Adrenal gland (tissue), 12 donors: ENCODE data around the gene FXYD4. TPM values are rescaled to one million over a fixed set of nuclear protein-coding genes. Genes with fewer than 3 reads are reported as not detected.
A peak's percentile ranks its signal among the peaks of the same experiment; 100 is the strongest.

ENCODE experiments used
- DNase-seq, 7 donors: peaks; one replicate each; pipeline ENCODE4 v3.0.0-alpha.2; 2019 to 2020
- H3K27ac ChIP-seq, 5 donors: fragments of 200-600 bp; sonication (generic) in 4 of 5; 1 replicate in 3 of 5; 2 replicates in 2 of 5; pipeline versions ENCODE4 v1.5.1 to v1.8.0; 2016 to 2020; ENCODE audit warnings: mild to moderate bottlenecking in 1 of 5
- H3K27me3 ChIP-seq: fragments of 200-600 bp; 2 replicates; pipeline ENCODE4 v1.8.0; 2021
- H3K36me3 ChIP-seq, 2 donors: fragments of 200-600 bp; replicated peaks in 1 of 2; 1 replicate in 1 of 2; 2 replicates in 1 of 2; pipeline versions ENCODE4 v1.5.1 to v1.8.0; 2018 to 2022
- H3K4me1 ChIP-seq, 2 donors: fragments of 200-600 bp; replicated peaks in 1 of 2; 1 replicate in 1 of 2; 2 replicates in 1 of 2; pipeline versions ENCODE4 v1.5.1 to v1.8.0; 2018 to 2021
- H3K4me3 ChIP-seq, 4 donors: fragments of 200-600 bp; sonication (generic) in 3 of 4; one replicate each; pipeline ENCODE4 v1.5.1; 2016 to 2018
- H3K9me3 ChIP-seq, 3 donors: fragments of 200-600 bp; sonication (generic) in 1 of 3; replicated peaks in 1 of 3; 1 replicate in 2 of 3; 2 replicates in 1 of 3; pipeline versions ENCODE4 v1.5.1 to v1.8.0; 2016 to 2021
- CTCF ChIP-seq, 6 experiments: fragments of 450-650 bp in 4 of 6; fragments of 200-600 bp in 2 of 6; sonication (generic) in 1 of 6; IDR thresholded peaks; 1 replicate in 5 of 6; 2 replicates in 1 of 6; pipeline versions ENCODE4 v1.5.1 to v1.8.0; 2016 to 2021; ENCODE audit warnings: antibody characterized with exemption in 6 of 6, mild to moderate bottlenecking in 2 of 6, moderate library complexity in 1 of 6
- POLR2A ChIP-seq, 2 donors: fragments of 450-650 bp; IDR thresholded peaks; one replicate each; pipeline ENCODE4 v1.6.1; 2017; ENCODE audit warnings: antibody characterized with exemption in 2 of 2, mild to moderate bottlenecking in 2 of 2, moderate library complexity in 1 of 2
- WGBS, 4 donors: extraction: QIAGEN DNeasy Blood & Tissue Kit in 2 of 4; methylation state at CpG; one replicate each; pipeline versions ENCODE4 v1.1.5 to v1.1.7; 2013 to 2017; 5-methylcytosine and 5-hydroxymethylcytosine counted together
- intact Hi-C, 2 donors: fragments of 100-400 bp; cut with DNase I; formaldehyde crosslinking; loops; one replicate each; pipeline versions ENCODE4 v1.14.1 to v1.15.0; 2022 to 2023
- polyA plus RNA-seq, 3 donors: library from polyadenylated mRNA; stranded (reverse); fragments of 200-250 nt in 2 of 3; fragments of 350-450 nt in 1 of 3; fragmentation: Illumina TruSeq in 1 of 3; extraction: RNeasy Lipid Tissue Mini Kit (QIAGEN cat#74804) in 1 of 3; gene quantifications; one replicate each; pipeline ENCODE4 v1.2.3, GENCODE V29; 2013 to 2014
- total RNA-seq, 9 donors: library from RNA; depleted of rRNA in 4 of 9; stranded (reverse); fragments of >200 nt in 4 of 9; fragments of 120-200 nt in 1 of 9; fragmentation: NEBNext Ultra II Directional in 1 of 9; extraction: Animal tissue kit (Norgen Biotek cat#: 25700) in 1 of 9; gene quantifications; one replicate each; pipeline versions ENCODE4 v1.1.0 to v1.2.4, GENCODE V29; 2013 to 2023
- donor health status: healthy with polysubstance abuse.
- donor health status: Bipolar disorder and iron deficiency.
- donor health status: DM: yes; HTN: yes; CAD: no.
- donor health status: DM: no; HTN: no; CAD: no.
- donor health status: DM: no; HTN: no; CAD: no.
- donor health status: DM: yes; HTN: yes; CAD: no.

The FXYD4 gene
- total and polyA plus RNA-seq, 12 donors, result 0.86 TPM; not detected in 11

GRCh38 chr10:43387678-43388032, 16.2 kb downstream of the FXYD4 start:
- Histone ChIP-seq H3K36me3 (peaks cover 0 to 71% of the 10 kb centered on the region in 2 donors), H3K4me1 (peaks cover 6 to 14% of the 10 kb centered on the region in 2 donors), H3K27me3 (no peaks in the 10 kb centered on the region), H3K27ac (no peak overlapping the region), H3K9me3 (no peaks in the 10 kb centered on the region), H3K4me3 (no peak overlapping the region)
- DNase-seq, result no peak
- WGBS, 4 donors, result 64 to 77% (median 68%) methylated on average over 4 to 5 of the region's 5 CpGs
- TF ChIP-seq POLR2A (IDR thresholded peaks at IDR 0.05) (no peak), CTCF (IDR thresholded peaks at IDR 0.05) (no peak)
- intact Hi-C loops, result no loop called here

GRCh38 chr10:43389867-43390266, 18.4 kb downstream of the FXYD4 start:
- H3K36me3 ChIP-seq, result peaks cover 0 to 90% of the 10 kb centered on the region in 2 donors
- peak in 2 of 7 donors; percentile 17 to 40 for DNase-seq
- 48 to 50% (median 49%) methylated on average over 3 of the region's 3 CpGs for WGBS, 4 donors

GRCh38 chr10:43390333-43390732, 18.9 kb downstream of the FXYD4 start:
- no peaks in the 10 kb centered on the region for H3K9me3 ChIP-seq
- H3K4me1 ChIP-seq, result peaks cover 7 to 29% of the 10 kb centered on the region in 2 donors
- WGBS, 4 donors, result 69 to 76% (median 72%) methylated on average over 5 of the region's 5 CpGs
- intact Hi-C loops, result no loop called here
- no peaks in the 10 kb centered on the region for H3K27me3 ChIP-seq
- DNase-seq, result peak in 1 of 7 donors; percentile 0
- H3K36me3 ChIP-seq, result peaks cover 0 to 89% of the 10 kb centered on the region in 2 donors
- H3K4me3 ChIP-seq, result no peak overlapping the region
- H3K27ac ChIP-seq, result peak overlapping the region in 1 of 5 donors; percentile 50
- TF ChIP-seq POLR2A (IDR thresholded peaks at IDR 0.05) (no peak), CTCF (IDR thresholded peaks at IDR 0.05) (no peak)

More at GRCh38 chr10:43389867-43390266, 18.4 kb downstream of the FXYD4 start:
- intact Hi-C loops, result no loop called here
- TF ChIP-seq POLR2A (IDR thresholded peaks at IDR 0.05) (no peak), CTCF (IDR thresholded peaks at IDR 0.05) (no peak)
- no peak overlapping the region for H3K4me3 ChIP-seq
- H3K9me3 ChIP-seq, result no peaks in the 10 kb centered on the region
- peak overlapping the region in 1 of 5 donors; percentile 50 for H3K27ac ChIP-seq
- no peaks in the 10 kb centered on the region for H3K27me3 ChIP-seq
- peaks cover 6 to 24% of the 10 kb centered on the region in 2 donors for H3K4me1 ChIP-seq

- no peak overlapping the region for H3K4me3 ChIP-seq
- no peaks in the 10 kb centered on the region for H3K9me3 ChIP-seq
- H3K4me1 ChIP-seq, result peaks cover 11 to 33% of the 10 kb centered on the region in 2 donors
- 60 to 66% (median 62%) methylated on average over 7 of the region's 7 CpGs for WGBS, 4 donors
- H3K27me3 ChIP-seq, result no peaks in the 10 kb centered on the region
- DNase-seq, result peak; percentile 32 to 73 (median 56)
- peak overlapping the region in 1 of 5 donors; percentile 50 for H3K27ac ChIP-seq
- intact Hi-C loops, result no loop called here
- peaks cover 0 to 86% of the 10 kb centered on the region in 2 donors for H3K36me3 ChIP-seq
- TF ChIP-seq POLR2A (IDR thresholded peaks at IDR 0.05) (no peak), CTCF (IDR thresholded peaks at IDR 0.05) (peak; percentile 26 to 67 (median 56))
Observed at GRCh38 chr10:43390759-43391158, 19.3 kb downstream of the FXYD4 start.
